ENCODE measurements around the gene PCDHB2.
"Not testable (repeated sequence)": the region's sequence is repeated elsewhere in the genome, so short reads cannot be mapped to it uniquely, and the experiment has no call there.

The PCDHB2 gene

DNA sequence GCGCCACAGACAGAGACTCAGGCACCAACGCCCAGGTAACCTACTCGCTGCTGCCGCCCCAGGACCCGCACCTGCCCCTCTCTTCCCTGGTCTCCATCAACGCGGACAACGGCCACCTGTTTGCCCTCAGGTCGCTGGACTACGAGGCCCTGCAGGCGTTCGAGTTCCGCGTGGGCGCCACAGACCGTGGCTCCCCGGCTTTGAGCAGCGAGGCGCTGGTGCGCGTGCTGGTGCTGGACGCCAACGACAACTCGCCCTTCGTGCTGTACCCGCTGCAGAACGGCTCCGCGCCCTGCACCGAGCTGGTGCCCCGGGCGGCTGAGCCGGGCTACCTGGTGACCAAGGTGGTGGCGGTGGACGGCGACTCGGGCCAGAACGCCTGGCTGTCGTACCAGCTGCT is 7.7 kb downstream of the PCDHB2 start:
- H3K4me2 ChIP-seq (ENCODE audit: insufficient read depth, low read length, poor library complexity, severe bottlenecking); DNase-seq (ENCODE audit: low spot score); H4K8ac ChIP-seq (ENCODE audit: low read depth, low read length); H3K4ac ChIP-seq (ENCODE audit: low read length); H4K91ac ChIP-seq (ENCODE audit: low read depth, low read length, poor library complexity); H2BK120ac ChIP-seq (ENCODE audit: low read depth, low read length); H3K27ac ChIP-seq (replicated peaks; ENCODE audit: low read length); H3K18ac ChIP-seq (ENCODE audit: low read length); H3K27me3 ChIP-seq (ENCODE audit: control insufficient read depth in 3 of 3, insufficient read depth in 3 of 3, low read depth in 1 of 3, low read length in 3 of 3); H2AK5ac ChIP-seq (ENCODE audit: low read depth, low read length); H2BK5ac ChIP-seq (ENCODE audit: low read length); H2BK12ac ChIP-seq (ENCODE audit: low read length); H2AFZ ChIP-seq (ENCODE audit: low read length); H3K23ac ChIP-seq (ENCODE audit: low read depth, low read length, poor library complexity); H3K79me1 ChIP-seq (ENCODE audit: low read depth, low read length); H2BK15ac ChIP-seq (ENCODE audit: low read length); H3K9ac ChIP-seq (ENCODE audit: low read depth, low read length, poor library complexity); H3K4me1 ChIP-seq (ENCODE audit: control insufficient read depth in 2 of 2, insufficient read depth in 1 of 2, low read depth in 1 of 2, low read length in 2 of 2); H3K4me3 ChIP-seq (ENCODE audit: low read length in 2 of 2); H3K14ac ChIP-seq (ENCODE audit: low read length): not testable (repeated sequence)
- H3K36me3 ChIP-seq (replicated peaks in 1 of 2; ENCODE audit: control insufficient read depth in 2 of 2, insufficient read depth in 2 of 2, low read length in 2 of 2) = peaks cover 17 to 52% of the 10 kb centered on the region in 2 donors
- H3K9me3 ChIP-seq (replicated peaks in 1 of 2; ENCODE audit: control insufficient read depth in 2 of 2, insufficient read depth in 1 of 2, low read depth in 1 of 2, low read length in 2 of 2) = peaks cover 25 to 66% of the 10 kb centered on the region in 2 donors
- no CpG with 5 or more reads among the region's 39 CpGs for WGBS, 2 donors (ENCODE audit: extremely low coverage in 2 of 2, insufficient read length in 2 of 2, insufficient replicate concordance in 1 of 2)

DNA sequence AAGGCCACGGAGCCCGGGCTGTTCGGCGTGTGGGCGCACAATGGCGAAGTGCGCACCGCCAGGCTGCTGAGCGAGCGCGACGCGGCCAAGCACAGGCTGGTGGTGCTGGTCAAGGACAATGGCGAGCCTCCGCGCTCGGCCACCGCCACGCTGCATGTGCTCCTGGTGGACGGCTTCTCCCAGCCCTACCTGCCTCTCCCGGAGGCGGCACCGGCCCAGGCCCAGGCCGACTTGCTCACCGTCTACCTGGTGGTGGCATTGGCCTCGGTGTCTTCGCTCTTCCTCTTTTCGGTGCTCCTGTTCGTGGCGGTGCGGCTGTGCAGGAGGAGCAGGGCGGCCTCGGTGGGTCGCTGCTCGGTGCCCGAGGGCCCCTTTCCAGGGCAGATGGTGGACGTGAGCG is 8.1 kb downstream of the PCDHB2 start:
- Histone ChIP-seq H3K36me3 (replicated peaks in 1 of 2; ENCODE audit: control insufficient read depth in 2 of 2, insufficient read depth in 2 of 2, low read length in 2 of 2) (peaks cover 17 to 48% of the 10 kb centered on the region in 2 donors), H3K9me3 (replicated peaks in 1 of 2; ENCODE audit: control insufficient read depth in 2 of 2, insufficient read depth in 1 of 2, low read depth in 1 of 2, low read length in 2 of 2) (peaks cover 25 to 65% of the 10 kb centered on the region in 2 donors)
- not testable (repeated sequence) for H2BK5ac ChIP-seq (ENCODE audit: low read length); DNase-seq (ENCODE audit: low spot score); H2BK120ac ChIP-seq (ENCODE audit: low read depth, low read length); H4K91ac ChIP-seq (ENCODE audit: low read depth, low read length, poor library complexity); H3K4me2 ChIP-seq (ENCODE audit: insufficient read depth, low read length, poor library complexity, severe bottlenecking); H3K18ac ChIP-seq (ENCODE audit: low read length); H3K4ac ChIP-seq (ENCODE audit: low read length); H3K4me3 ChIP-seq (ENCODE audit: low read length in 2 of 2); H3K79me1 ChIP-seq (ENCODE audit: low read depth, low read length); H3K23ac ChIP-seq (ENCODE audit: low read depth, low read length, poor library complexity); H2AFZ ChIP-seq (ENCODE audit: low read length); H2BK15ac ChIP-seq (ENCODE audit: low read length); H4K8ac ChIP-seq (ENCODE audit: low read depth, low read length); H3K4me1 ChIP-seq (ENCODE audit: control insufficient read depth in 2 of 2, insufficient read depth in 1 of 2, low read depth in 1 of 2, low read length in 2 of 2); H2AK5ac ChIP-seq (ENCODE audit: low read depth, low read length); H3K9ac ChIP-seq (ENCODE audit: low read depth, low read length, poor library complexity); H2BK12ac ChIP-seq (ENCODE audit: low read length); H3K14ac ChIP-seq (ENCODE audit: low read length); H3K27ac ChIP-seq (replicated peaks; ENCODE audit: low read length); H3K27me3 ChIP-seq (ENCODE audit: control insufficient read depth in 3 of 3, insufficient read depth in 3 of 3, low read depth in 1 of 3, low read length in 3 of 3)
- WGBS, 2 donors (ENCODE audit: extremely low coverage in 2 of 2, insufficient read length in 2 of 2, insufficient replicate concordance in 1 of 2) = no CpG with 5 or more reads among the region's 38 CpGs

DNA sequence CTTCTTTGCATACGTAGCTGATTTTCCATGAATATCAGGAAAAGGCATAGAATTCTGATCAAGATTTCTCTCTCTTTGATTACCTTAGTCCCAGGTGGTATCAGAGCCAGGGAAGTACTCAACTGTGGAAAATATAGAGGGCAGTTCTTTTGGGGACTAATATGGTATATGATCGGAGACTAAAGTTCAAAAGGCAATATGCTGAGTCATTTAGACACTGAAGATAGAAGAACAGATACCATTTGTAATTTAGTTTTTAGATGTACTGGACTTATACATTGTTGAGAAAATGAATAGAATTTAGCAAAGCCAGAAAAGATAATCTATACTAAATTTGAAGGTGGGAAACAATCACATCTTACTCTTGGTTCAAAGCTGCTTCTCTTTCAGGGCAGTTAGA is 10.9 kb downstream of the PCDHB2 start:
- Histone ChIP-seq H3K4ac (ENCODE audit: low read length) (no peak overlapping the region), H3K27ac (replicated peaks; ENCODE audit: low read length) (no peak overlapping the region), H3K9me3 (replicated peaks in 1 of 2; ENCODE audit: control insufficient read depth in 2 of 2, insufficient read depth in 1 of 2, low read depth in 1 of 2, low read length in 2 of 2) (peaks cover 22 to 41% of the 10 kb centered on the region in 2 donors), H4K91ac (ENCODE audit: low read depth, low read length, poor library complexity) (no peak overlapping the region), H3K9ac (ENCODE audit: low read depth, low read length, poor library complexity) (no peak overlapping the region), H3K4me1 (ENCODE audit: control insufficient read depth in 2 of 2, insufficient read depth in 1 of 2, low read depth in 1 of 2, low read length in 2 of 2) (no peaks in the 10 kb centered on the region), H2AFZ (ENCODE audit: low read length) (no peak overlapping the region), H3K23ac (ENCODE audit: low read depth, low read length, poor library complexity) (no peak overlapping the region), H4K8ac (ENCODE audit: low read depth, low read length) (no peak overlapping the region), H2BK12ac (ENCODE audit: low read length) (no peak overlapping the region), H3K18ac (ENCODE audit: low read length) (no peak overlapping the region), H3K36me3 (replicated peaks in 1 of 2; ENCODE audit: control insufficient read depth in 2 of 2, insufficient read depth in 2 of 2, low read length in 2 of 2) (peaks cover 11 to 20% of the 10 kb centered on the region in 2 donors), H2BK120ac (ENCODE audit: low read depth, low read length) (no peak overlapping the region), H3K27me3 (ENCODE audit: control insufficient read depth in 3 of 3, insufficient read depth in 3 of 3, low read depth in 1 of 3, low read length in 3 of 3) (no peaks in the 10 kb centered on the region), H3K14ac (ENCODE audit: low read length) (no peak overlapping the region), H3K79me1 (ENCODE audit: low read depth, low read length) (peaks cover 1% of the 10 kb centered on the region), H3K4me2 (ENCODE audit: insufficient read depth, low read length, poor library complexity, severe bottlenecking) (no peak overlapping the region), H2AK5ac (ENCODE audit: low read depth, low read length) (no peak overlapping the region), H2BK5ac (ENCODE audit: low read length) (no peak overlapping the region), H3K4me3 (ENCODE audit: low read length in 2 of 2) (no peak overlapping the region), H2BK15ac (ENCODE audit: low read length) (no peak overlapping the region)
- WGBS, 2 donors (ENCODE audit: extremely low coverage in 2 of 2, insufficient read length in 2 of 2, insufficient replicate concordance in 1 of 2) = no CpG with 5 or more reads among the region's 2 CpGs
- DNase-seq (ENCODE audit: low spot score) = no peak

DNA sequence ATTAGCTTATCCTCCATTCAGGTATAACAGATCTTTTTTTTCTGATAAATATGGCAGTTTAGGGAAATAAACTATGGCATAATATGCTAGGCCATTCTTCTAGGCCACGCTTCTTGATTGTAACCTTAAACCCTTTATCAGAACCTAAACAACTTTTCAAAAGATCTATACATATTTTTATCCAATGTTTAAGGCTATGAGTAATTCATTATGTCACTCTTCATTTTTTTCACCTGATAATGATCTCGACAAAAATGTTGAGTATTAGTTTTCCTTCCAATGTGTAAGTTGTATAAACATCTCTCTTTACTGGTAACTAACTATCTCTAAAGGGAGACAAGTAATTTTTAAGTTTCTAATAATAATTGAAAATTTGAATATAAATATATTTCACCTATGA is 24.8 kb downstream of the PCDHB2 start:
- H3K4me3 ChIP-seq (ENCODE audit: low read length in 2 of 2) = no peak overlapping the region
- H2AK5ac ChIP-seq (ENCODE audit: low read depth, low read length) = no peak overlapping the region
- H2AFZ ChIP-seq (ENCODE audit: low read length) = no peak overlapping the region
- no peak overlapping the region for H3K14ac ChIP-seq (ENCODE audit: low read length)
- no peak overlapping the region for H2BK12ac ChIP-seq (ENCODE audit: low read length)
- no peak overlapping the region for H3K18ac ChIP-seq (ENCODE audit: low read length)
- no peak overlapping the region for H3K4ac ChIP-seq (ENCODE audit: low read length)
- H3K4me1 ChIP-seq (ENCODE audit: control insufficient read depth in 2 of 2, insufficient read depth in 1 of 2, low read depth in 1 of 2, low read length in 2 of 2) = no peaks in the 10 kb centered on the region
- no peak for DNase-seq (ENCODE audit: low spot score)
- no peak overlapping the region for H4K8ac ChIP-seq (ENCODE audit: low read depth, low read length)
- H2BK5ac ChIP-seq (ENCODE audit: low read length) = no peak overlapping the region
- no peaks in the 10 kb centered on the region for H3K79me1 ChIP-seq (ENCODE audit: low read depth, low read length)
- WGBS, 2 donors (ENCODE audit: extremely low coverage in 2 of 2, insufficient read length in 2 of 2, insufficient replicate concordance in 1 of 2) = no CpG with 5 or more reads among the region's 2 CpGs
- H3K27ac ChIP-seq (replicated peaks; ENCODE audit: low read length) = no peak overlapping the region
- no peak overlapping the region for H3K9ac ChIP-seq (ENCODE audit: low read depth, low read length, poor library complexity)
- H3K9me3 ChIP-seq (replicated peaks in 1 of 2; ENCODE audit: control insufficient read depth in 2 of 2, insufficient read depth in 1 of 2, low read depth in 1 of 2, low read length in 2 of 2) = peaks cover 10 to 25% of the 10 kb centered on the region in 2 donors
- no peak overlapping the region for H4K91ac ChIP-seq (ENCODE audit: low read depth, low read length, poor library complexity)
- H3K27me3 ChIP-seq (ENCODE audit: control insufficient read depth in 3 of 3, insufficient read depth in 3 of 3, low read depth in 1 of 3, low read length in 3 of 3) = no peaks in the 10 kb centered on the region
- no peak overlapping the region for H2BK15ac ChIP-seq (ENCODE audit: low read length)
- H3K36me3 ChIP-seq (replicated peaks in 1 of 2; ENCODE audit: control insufficient read depth in 2 of 2, insufficient read depth in 2 of 2, low read length in 2 of 2) = no peaks in the 10 kb centered on the region
- no peak overlapping the region for H3K23ac ChIP-seq (ENCODE audit: low read depth, low read length, poor library complexity)
- no peak overlapping the region for H2BK120ac ChIP-seq (ENCODE audit: low read depth, low read length)
- no peak overlapping the region for H3K4me2 ChIP-seq (ENCODE audit: insufficient read depth, low read length, poor library complexity, severe bottlenecking)
